Ectodermal cell (in vitro differentiated cells): ENCODE measurements around the gene MED12.
A peak's percentile ranks its signal among the peaks of the same experiment; 100 is the strongest.

Experiments
- H3K27ac ChIP-seq: 2 replicates; pipeline ENCODE4 v1.7.0; 2013; ENCODE audit warnings: mild to moderate bottlenecking, low read depth, low read length; ENCODE audit not compliant: insufficient read depth, poor library complexity, severe bottlenecking
- H3K27me3 ChIP-seq: 2 replicates; pipeline ENCODE4 v1.7.0; 2013; ENCODE audit warnings: mild to moderate bottlenecking, low read length; ENCODE audit not compliant: insufficient read depth, control insufficient read depth, poor library complexity, severe bottlenecking
- H3K36me3 ChIP-seq: one replicate; pipeline ENCODE4 v1.7.0; 2013; ENCODE audit warnings: low read length; ENCODE audit not compliant: control insufficient read depth, insufficient read depth
- H3K4me1 ChIP-seq: one replicate; pipeline ENCODE4 v1.7.0; 2013; ENCODE audit warnings: low read length; ENCODE audit not compliant: control insufficient read depth, insufficient read depth
- H3K4me3 ChIP-seq: 2 replicates; pipeline ENCODE4 v1.7.0; 2013; ENCODE audit warnings: low read depth, low read length, control low read depth; ENCODE audit not compliant: insufficient read depth
- H3K9me3 ChIP-seq: 2 replicates; pipeline ENCODE4 v1.7.0; 2013; ENCODE audit warnings: mild to moderate bottlenecking, low read length, moderate library complexity; ENCODE audit not compliant: control insufficient read depth
- WGBS, 2 experiments: methylation state at CpG; one replicate each; pipeline ENCODE4 v1.1.7; 2013; ENCODE audit warnings: missing lambda C conversion rate in 2 of 2; 5-methylcytosine and 5-hydroxymethylcytosine counted together

The MED12 gene

DNA sequence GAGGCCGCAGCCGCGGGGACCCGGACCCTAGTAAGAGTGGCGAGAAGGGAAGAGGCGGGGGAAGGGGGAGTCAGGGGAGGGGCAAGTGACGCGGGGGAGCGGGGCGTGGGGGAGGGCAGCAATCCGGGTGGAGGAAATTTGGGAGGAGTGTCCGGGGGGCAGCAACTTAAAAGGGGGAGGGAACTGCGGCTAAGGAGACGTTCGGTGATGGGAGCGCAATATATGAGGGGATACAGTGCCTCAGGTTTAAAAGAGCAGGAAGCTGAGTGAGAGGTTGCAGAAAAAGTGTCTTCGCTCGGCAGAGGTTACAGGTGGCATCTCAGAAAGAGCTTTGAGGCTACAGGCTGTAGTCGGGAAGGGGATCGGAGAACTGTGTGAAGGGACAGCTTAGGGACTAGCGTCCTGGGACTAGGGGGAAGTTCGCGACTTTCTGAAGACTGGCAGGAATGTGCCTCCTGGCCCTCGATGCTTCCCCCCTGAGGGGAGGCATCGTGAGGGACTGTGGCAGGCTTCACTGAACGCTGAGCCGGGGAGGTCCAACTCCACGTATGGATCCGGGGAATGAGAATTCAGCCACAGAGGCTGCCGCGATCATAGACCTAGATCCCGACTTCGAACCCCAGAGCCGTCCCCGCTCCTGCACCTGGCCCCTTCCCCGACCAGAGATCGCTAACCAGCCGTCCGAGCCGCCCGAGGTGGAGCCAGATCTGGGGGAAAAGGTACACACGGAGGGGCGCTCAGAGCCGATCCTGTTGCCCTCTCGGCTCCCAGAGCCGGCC, 22.2 kb upstream of the MED12 start:
- Histone ChIP-seq H3K4me3 (peak overlapping the region; percentile 46), H3K4me1 (peaks cover 12% of the 10 kb centered on the region), H3K27ac (no peak overlapping the region), H3K36me3 (no peaks in the 10 kb centered on the region), H3K27me3 (peaks cover 48% of the 10 kb centered on the region), H3K9me3 (no peaks in the 10 kb centered on the region)
- WGBS, 2 experiments = 0 to 1% methylated on average over 46 of the region's 46 CpGs

DNA sequence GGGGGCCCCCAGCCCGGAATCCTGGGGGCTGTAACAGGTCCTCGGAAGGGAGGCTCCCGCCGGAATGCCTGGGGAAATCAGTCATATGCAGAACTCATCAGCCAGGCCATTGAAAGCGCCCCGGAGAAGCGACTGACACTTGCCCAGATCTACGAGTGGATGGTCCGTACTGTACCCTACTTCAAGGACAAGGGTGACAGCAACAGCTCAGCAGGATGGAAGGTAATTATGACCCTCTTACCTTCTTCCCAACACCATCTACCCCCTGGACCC, 21.7 kb upstream of the MED12 start:
- Histone ChIP-seq H3K36me3 (no peaks in the 10 kb centered on the region), H3K9me3 (no peaks in the 10 kb centered on the region), H3K4me1 (peaks cover 12% of the 10 kb centered on the region), H3K27me3 (peaks cover 48% of the 10 kb centered on the region), H3K27ac (no peak overlapping the region), H3K4me3 (peak overlapping the region; percentile 46)
- WGBS, 2 experiments = 1% methylated on average over 9 of the region's 9 CpGs

DNA sequence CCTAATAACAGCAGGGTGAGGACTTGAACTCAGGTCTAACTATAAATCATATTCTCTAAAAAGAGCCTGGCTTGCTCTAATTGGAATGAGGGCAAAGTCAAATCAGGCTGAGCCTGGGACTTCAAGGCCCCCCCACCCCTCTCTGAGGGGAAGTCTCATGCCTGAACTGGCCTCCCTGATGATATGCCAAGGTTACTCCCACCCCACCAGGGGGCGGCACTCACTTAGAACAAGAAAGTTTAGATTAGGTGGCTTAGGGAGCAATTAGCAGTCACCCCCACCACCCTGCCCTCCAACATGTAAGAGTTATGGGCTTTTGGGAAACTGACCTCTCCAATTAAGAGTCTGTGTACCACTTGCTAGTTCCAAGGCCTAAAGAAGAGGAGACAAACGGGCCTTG, 20.1 kb upstream of the MED12 start:
- no peaks in the 10 kb centered on the region for H3K9me3 ChIP-seq
- WGBS, 2 experiments = 31 to 44% methylated on average over 1 of the region's 2 CpGs
- peaks cover 15% of the 10 kb centered on the region for H3K4me1 ChIP-seq
- H3K4me3 ChIP-seq = no peak overlapping the region
- H3K27me3 ChIP-seq = peaks cover 48% of the 10 kb centered on the region
- no peaks in the 10 kb centered on the region for H3K36me3 ChIP-seq
- H3K27ac ChIP-seq = no peak overlapping the region

DNA sequence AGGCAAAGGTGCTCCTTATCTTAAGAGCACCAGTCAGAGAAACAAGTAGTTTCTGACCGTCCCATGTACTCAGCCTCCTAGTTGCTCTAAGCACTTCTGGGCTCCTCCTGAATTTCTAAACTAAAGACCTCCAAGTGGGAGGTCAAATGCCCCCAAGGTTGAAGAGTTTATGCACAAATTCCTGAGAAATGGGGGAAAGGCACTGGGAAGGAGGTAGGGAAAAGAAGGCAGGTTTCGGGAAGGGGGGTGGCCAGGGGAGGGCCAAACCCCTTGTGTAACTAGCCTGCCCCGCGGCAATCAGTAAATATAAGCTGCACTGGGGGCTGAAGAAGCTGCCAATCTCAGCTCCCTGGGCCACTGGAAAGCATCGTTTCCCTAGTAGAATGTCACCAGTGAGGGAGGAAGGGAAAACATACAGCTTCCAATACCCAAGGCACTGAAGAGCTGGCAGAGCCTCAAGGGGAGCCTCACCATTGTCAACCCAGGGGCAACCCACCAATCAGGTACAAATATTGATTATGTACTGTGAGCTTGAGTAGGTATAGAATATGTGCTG, 19.4 kb upstream of the MED12 start:
- peaks cover 20% of the 10 kb centered on the region for H3K4me1 ChIP-seq
- H3K9me3 ChIP-seq = no peaks in the 10 kb centered on the region
- no peak overlapping the region for H3K4me3 ChIP-seq
- H3K27ac ChIP-seq = no peak overlapping the region
- H3K36me3 ChIP-seq = no peaks in the 10 kb centered on the region
- H3K27me3 ChIP-seq = peaks cover 48% of the 10 kb centered on the region
- WGBS, 2 experiments = 7 to 11% methylated on average over 5 of the region's 5 CpGs

DNA sequence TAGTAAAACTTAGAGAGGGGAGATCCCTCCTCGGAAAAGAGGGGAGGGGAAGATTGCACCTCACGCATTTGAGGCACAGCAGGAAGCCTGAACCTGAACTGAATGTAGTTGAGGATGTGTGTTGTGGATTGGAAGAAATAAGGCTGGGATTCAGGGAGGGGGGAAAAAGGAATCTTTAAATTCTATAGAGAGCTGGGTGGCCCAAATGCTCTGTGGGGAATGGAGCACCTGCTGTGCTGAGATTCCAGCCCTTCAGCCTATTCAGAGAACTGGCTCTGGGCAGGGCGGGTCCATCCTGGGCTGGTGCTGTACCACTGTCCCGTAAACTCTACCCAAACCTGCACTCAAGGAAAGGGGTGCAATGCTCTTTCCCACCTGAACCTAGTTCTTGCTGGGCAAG, 18.7 kb upstream of the MED12 start:
- Histone ChIP-seq H3K4me1 (peaks cover 22% of the 10 kb centered on the region), H3K9me3 (no peaks in the 10 kb centered on the region), H3K27ac (no peak overlapping the region), H3K36me3 (no peaks in the 10 kb centered on the region), H3K4me3 (no peak overlapping the region), H3K27me3 (peaks cover 48% of the 10 kb centered on the region)
- WGBS, 2 experiments = 4% methylated on average over 4 of the region's 4 CpGs

DNA sequence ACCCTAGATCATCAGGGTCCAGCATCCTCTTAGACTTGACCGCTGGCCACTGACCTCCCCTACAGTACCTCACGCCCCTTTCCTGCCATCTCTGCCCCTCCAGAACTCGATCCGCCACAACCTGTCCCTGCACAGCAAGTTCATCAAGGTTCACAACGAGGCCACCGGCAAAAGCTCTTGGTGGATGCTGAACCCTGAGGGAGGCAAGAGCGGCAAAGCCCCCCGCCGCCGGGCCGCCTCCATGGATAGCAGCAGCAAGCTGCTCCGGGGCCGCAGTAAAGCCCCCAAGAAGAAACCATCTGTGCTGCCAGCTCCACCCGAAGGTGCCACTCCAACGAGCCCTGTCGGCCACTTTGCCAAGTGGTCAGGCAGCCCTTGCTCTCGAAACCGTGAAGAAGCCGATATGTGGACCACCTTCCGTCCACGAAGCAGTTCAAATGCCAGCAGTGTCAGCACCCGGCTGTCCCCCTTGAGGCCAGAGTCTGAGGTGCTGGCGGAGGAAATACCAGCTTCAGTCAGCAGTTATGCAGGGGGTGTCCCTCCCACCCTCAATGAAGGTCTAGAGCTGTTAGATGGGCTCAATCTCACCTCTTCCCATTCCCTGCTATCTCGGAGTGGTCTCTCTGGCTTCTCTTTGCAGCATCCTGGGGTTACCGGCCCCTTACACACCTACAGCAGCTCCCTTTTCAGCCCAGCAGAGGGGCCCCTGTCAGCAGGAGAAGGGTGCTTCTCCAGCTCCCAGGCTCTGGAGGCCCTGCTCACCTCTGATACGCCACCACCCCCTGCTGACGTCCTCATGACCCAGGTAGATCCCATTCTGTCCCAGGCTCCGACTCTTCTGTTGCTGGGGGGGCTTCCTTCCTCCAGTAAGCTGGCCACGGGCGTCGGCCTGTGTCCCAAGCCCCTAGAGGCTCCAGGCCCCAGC, 17.6 kb upstream of the MED12 start:
- Histone ChIP-seq H3K27me3 (peaks cover 48% of the 10 kb centered on the region), H3K9me3 (no peaks in the 10 kb centered on the region), H3K36me3 (no peaks in the 10 kb centered on the region), H3K27ac (no peak overlapping the region), H3K4me1 (peaks cover 22% of the 10 kb centered on the region), H3K4me3 (no peak overlapping the region)
- WGBS, 2 experiments = 70% methylated on average over 31 of the region's 31 CpGs

DNA sequence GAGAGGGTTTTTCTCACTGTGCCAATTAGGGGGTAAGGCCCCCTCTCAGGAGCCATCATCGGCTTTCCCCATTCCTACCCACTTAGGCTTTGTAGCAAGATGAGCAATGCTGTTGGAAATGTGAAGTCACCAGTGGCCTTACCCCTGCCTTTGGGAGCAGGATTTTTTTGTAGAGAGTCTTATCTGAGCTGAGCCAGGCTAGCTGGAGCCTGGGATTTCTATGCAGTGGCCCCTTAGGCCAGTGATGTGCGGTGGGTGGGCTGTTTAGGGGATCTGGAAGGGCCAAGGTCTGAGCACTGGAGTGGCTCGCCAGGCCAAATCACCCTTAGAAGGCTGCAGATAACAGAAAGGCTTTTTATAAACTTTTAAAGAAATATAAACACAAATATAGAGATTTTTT, 16.1 kb upstream of the MED12 start:
- 50 to 66% methylated on average over 1 to 2 of the region's 3 CpGs for WGBS, 2 experiments
- H3K9me3 ChIP-seq = no peaks in the 10 kb centered on the region
- no peaks in the 10 kb centered on the region for H3K36me3 ChIP-seq
- no peak overlapping the region for H3K4me3 ChIP-seq
- H3K27ac ChIP-seq = no peak overlapping the region
- peaks cover 22% of the 10 kb centered on the region for H3K4me1 ChIP-seq
- peaks cover 37% of the 10 kb centered on the region for H3K27me3 ChIP-seq

DNA sequence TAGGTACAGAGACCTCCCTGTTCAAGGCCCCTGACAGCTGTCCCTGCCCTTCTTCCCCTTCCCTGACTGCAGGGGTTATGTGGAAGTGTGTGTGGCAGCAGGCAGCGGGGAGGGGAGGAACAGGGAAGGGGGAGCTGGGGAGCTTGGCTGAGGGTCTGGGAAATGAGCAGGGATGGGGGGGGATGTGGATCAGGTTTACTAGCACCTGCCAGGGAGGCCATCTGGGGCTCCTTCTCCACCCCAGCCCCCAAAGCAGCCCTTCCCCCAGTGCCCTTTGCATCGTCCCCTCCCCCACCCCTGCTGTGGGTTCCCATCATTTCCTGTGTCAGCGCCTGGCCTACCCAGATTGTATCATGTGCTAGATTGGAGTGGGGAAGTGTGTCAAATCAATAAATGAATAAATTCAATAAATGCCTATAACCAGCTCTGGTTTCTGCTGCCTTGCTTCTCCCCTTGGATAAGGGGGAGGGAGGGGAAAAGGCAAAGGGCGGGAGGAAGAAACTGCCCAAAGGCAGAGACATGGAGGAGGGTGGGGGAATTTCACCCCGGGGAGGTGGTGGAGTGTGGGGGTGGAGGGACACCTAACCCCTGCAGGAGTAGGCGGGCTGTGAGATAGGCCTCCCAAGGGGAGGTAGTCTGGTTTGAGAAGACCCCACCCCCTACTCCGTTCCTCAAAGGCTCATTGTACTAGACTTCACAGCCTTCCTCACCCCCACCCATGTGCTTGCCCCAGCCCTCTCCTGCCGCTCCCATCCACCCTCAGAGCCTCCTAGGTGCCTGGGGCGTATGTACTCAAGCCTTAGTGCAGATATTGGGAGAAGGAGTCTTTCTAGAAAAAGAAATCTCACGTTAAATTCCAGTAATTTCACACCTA, 15.0 kb upstream of the MED12 start:
- Histone ChIP-seq H3K4me1 (peaks cover 29% of the 10 kb centered on the region), H3K27ac (peak overlapping the region; percentile 44), H3K27me3 (peaks cover 26% of the 10 kb centered on the region), H3K4me3 (no peak overlapping the region), H3K9me3 (no peaks in the 10 kb centered on the region), H3K36me3 (no peaks in the 10 kb centered on the region)
- 4 to 5% methylated on average over 4 to 6 of the region's 10 CpGs for whole genome bisulfite sequencing, 2 experiments

DNA sequence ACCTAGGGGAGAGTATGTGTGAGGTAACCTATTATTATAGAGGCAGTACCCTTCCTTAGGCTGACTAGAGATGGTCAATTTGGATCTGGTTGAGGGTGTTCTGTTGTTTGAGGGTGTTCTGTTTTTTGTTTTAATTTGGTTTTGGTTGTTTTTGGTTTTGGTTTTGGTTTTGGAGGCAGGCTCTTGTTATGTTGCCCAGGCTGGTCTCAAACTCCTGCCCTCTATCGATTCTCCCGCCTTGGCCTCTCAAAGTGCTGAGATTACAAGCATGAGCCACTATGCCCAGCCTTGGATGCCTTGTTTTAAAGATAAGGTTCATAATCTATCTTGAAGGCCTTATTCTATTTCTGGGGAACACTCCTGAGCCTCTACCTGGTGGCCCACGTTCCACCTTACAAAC, 12.8 kb upstream of the MED12 start:
- H3K4me1 ChIP-seq = peaks cover 17% of the 10 kb centered on the region
- no peak overlapping the region for H3K27ac ChIP-seq
- no peaks in the 10 kb centered on the region for H3K36me3 ChIP-seq
- no peak overlapping the region for H3K4me3 ChIP-seq
- 90 to 95% methylated on average over 3 of the region's 3 CpGs for WGBS, 2 experiments
- H3K9me3 ChIP-seq = no peaks in the 10 kb centered on the region
- peaks cover 4% of the 10 kb centered on the region for H3K27me3 ChIP-seq
